GM18526 (cell line): Measurements from ENCODE around the gene ARSA.
A peak's percentile ranks its signal among the peaks of the same experiment; 100 is the strongest.

Experiments
- POLR2A ChIP-seq: IDR thresholded peaks from 3 replicates; pipeline ENCODE4 v1.6.1; 2011; ENCODE audit not compliant: insufficient read length; ENCODE audit errors: extremely low read depth

The ARSA gene

DNA sequence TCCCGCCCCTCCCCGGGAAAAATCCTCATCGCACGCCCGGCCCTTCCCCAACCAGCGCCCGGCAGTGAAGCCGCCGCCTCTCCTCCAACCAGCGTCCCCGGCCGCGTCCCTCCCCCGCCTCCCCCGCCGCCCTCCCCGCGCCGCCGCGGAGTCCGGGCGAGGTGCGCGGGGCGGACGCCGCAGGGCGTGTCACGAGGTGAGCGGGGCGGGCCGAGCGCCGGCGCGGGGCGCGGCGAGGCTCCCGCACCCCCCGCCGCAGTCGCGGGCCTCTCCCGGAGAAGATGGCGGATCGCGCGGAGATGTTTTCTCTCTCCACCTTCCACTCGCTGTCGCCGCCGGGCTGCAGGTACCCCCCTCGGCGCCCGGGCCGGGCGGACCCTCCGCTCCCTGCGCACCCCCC, 27.4 kb downstream of the ARSA start, which contains the start of gene MAPK8IP2:
TSS of gene MAPK8IP2 (plus strand) at position 256 of the 400 bp plus-strand sequence. CDS start at position 282, 26 bp downstream.
- TF ChIP-seq POLR2A = no peak

DNA sequence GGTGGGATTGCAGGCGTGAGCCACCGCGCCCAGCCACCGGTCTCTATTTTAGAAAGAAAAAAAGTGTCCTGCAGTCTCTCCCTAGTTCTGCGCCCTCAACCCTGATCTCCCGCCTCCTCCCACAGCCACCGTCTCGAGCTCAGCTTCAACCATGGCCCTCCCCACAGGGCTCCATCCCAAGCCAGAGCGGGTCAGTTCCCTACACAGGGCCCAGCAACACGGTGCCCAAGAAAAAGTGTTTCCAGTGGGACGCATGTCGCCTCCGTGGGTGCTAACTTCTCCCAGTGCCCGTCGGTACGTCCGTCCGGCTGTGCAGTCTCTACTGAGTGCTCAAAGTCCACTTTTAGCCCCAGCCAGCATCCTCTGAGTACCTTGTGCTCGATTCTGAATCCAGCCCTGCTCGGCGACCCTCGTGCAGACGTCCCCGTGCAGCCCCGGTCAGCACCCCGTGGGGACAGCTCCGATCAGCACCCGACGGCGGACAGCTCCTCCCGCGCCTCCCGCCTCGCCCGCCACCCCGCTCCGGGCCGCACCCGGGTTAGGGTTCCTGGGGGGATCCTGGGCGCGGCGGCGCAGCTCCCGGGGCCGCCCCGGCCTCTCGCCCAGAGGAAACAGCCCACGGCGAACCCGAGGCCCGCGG, 28.0 kb downstream of the ARSA start:
- no peak for TF ChIP-seq POLR2A

DNA sequence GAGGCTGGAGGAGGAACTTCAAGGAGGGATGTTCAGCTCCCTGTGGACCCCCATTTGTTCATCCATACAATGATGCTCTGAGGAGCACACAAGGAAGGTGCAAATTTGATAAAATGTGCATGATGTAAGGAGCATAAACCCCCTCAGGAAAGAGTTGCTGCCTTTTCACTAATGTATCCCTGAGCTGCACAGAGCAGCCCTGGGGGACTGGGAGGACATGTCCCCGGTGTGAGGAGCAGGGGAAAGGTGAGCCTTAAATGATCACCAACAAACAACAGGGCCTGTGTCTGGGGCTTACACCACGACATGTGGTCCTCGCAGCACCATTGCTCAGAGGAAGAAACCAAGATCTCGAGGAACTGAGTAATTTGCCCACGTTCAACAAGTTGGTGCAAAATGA, 30.9 kb downstream of the ARSA start:
- TF ChIP-seq POLR2A = no peak

DNA sequence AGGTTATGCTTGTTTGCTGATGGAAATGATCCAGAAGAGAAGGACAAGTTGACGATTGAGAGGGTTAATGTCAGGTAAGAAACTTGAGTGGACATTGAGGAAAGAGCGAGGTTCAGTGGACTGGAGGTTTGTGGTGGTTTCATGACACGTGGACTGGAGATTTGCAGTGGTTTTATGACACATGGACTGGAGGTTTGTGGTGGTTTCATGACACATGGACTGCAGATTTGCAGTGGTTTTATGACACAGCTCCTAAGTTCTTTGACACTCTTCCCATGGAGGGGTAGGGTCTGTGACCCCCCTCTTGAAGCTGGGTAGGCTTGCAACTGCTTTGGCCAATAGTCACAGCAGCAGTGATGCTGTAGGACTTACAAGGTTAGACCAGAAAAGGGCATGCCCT, 32.8 kb downstream of the ARSA start:
- no peak for TF ChIP-seq POLR2A

DNA sequence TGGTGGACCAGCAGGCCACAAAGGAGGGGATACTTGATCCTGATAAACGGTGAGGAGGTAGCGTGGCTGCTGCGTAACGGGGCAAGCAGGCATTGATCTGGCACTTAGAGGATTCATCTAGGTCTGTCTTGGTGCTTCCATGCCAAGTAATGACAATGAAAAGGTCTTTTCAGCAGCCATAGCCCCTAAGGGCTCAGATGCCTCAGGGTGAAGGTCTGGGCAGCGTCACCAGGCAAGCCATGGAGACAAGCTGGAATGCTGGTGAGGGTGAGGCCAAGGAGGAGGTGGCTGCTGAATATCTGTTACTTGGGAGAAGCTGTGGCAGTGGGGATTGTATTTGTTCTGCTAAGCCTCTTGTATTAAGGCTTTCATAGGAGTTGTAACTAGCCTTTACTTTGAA, 40.5 kb downstream of the ARSA start:
- no peak for TF ChIP-seq POLR2A

DNA sequence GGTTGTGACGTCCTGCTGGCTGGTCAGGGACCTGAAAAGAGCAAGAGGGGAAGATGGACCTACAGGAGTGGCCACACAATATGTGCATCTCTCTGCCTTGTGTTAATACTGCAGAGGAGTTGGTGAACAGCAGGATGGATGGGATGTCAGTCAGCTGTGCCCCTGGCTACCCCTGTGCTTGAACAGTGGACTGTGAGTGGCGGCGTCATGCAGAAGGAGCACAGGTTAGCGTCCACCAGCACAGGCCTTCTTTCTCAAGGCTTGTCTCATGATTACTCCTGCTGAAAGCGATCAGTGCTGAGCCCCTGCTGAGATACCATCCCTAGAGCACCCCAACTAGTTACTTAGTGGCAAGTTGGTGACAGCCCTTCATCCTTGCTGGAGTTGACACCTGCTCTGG, 41.5 kb downstream of the ARSA start:
- TF ChIP-seq POLR2A = no peak

DNA sequence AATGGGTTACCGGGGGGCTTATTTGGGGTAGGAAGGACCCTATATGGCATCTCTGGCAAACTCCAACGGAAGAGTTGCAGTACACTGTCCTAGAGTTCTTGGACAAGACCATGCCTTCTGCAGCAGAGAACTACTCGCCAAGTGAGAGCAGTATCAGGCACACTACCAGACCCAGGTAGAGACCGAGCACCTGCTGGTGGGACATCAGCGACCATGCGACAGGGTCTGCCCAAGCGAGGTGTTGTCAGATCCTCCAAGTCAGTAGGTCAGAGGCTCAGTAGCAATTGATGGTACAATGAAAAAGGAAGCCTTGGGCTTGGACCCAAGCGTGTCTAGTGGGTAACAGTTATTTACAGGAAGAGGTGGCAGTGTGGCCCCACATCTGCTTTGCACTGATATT, 42.2 kb downstream of the ARSA start:
- no peak for TF ChIP-seq POLR2A

DNA sequence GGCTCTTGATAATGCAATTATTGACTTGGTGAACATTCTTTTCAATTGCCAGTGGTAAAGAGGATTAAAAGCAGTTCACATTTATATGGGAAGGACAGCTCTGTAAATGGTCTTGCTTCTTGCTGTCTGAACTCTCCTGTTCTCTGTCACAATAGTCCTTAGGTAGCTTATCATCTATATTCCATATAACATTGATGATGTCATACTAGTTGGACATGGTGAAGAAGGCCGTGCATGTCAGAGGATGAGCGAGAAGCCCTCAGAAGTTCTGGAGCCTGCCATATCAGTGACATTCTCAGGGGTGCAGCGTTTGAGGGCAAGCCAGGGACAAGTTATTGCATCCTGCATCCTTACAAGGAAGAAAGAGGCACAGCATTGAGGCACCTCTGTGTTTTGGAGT, 42.7 kb downstream of the ARSA start:
- TF ChIP-seq POLR2A = no peak

DNA sequence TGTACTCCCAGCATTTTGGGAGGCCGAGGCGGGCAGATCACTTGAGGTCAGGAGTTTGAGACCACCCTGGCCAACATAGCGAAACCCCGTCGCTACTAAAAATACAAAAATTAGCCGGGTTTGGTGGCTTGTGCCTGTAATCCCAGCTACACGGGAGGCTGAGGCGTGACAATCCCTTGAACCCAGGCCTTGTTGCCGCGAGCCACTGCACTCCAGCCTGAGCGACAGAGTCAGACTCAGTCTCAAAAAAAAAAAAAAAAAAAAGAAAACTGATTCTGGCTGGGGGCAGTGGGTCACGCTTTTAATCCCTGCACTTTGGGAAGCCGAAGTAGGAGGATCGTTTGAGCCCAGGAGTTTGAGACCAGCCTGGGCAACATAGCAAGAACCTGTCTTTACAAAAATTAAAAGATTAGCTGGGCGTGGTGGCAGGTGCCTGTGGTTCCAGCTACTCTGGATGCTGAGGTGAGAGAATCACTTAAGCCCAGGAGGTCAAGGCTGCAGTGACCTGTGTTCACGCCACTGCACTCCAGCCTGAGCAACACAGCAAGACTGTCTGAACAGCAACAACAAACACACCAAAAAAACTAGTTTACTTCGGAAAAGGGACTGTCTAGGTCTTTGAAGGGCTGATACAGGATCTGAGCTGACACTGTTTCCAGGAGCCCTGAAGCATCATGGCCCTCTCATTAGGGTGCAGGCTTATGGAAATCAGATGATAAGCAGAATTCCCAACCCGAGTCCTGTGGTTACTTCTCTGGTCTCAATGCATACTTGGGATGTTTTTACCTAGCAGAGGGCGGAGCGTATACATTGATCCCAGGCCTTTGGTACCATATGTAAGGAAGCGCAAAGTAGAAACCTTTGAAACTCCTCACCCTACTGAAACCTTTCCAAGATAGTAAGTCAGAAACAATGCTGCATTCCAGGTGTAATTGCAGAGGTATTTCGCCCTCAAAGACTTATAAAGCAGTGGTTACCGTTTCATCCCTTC, 43.6 kb downstream of the ARSA start:
- TF ChIP-seq POLR2A = no peak

DNA sequence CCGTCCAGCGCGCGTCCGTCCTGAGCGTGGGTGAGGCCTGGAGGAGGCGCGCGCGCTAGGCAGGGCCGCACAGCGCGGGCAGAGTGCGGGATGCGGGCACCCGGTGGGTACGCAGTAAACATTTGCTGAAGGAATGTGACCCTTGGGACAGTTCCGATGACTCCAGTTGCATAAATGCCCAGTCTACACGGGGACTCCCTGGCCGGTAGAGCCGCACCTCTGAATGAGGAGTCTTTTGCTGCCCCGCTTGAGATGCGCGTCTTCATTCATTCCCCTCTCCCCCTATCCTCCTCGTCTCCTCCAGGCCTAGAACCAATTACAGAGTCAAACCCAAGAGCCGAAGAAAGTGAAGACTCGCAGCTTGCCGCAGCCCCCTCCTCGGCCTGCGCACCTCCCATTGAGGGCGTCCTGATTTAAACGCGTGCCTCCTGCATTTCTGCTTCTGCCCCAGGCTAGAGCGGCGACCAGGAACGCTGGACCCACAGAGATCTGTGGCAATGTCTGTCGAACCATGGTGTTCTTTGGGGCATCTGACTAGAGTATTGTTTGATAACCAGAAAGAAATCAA, 44.6 kb downstream of the ARSA start:
- TF ChIP-seq POLR2A = peak; percentile 7

DNA sequence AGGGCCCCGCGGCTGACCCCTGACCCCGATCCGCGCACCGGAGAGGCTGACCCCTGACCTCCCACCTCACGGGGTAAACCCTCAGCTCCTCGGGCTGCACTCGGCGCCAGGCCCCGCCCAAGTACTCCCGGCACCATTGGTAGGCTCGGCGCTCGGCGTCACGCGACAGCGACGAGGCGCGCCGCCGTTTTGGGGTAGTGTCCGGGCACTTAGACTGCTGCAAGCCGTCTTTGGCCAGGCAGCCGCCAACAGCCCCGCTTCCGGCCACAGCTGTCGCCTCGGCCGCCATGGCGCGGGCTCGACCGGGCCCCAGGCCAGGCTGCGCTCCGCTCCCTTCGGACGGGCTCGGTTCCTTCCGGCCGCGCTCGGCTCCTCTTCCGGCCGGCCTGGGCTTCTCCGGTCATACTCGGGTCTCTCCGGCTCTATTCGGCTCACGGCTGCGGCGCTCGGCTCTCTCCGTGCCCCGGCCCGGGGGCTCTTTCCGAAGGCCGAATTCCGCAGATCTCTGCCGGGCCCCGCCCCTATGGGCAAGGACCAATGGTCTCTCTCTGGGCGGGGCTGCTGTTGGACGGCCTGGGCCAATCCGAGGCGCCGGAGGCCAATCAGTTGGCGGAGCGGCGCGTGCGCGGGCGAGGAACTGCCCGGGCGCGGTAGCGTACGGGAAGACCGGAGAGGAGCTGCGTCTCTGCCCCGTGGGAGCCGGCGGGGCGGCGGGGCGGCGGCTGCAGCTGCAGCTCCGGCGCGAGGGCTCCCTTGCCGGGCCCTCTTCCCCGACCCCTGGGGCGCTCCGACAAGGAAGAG, 45.3 kb downstream of the ARSA start, which contains the start of gene CHKB:
TSS of gene CHKB (minus strand) at position 357 of the 801 bp plus-strand sequence. CDS start at position 289, 68 bp downstream.
- TF ChIP-seq POLR2A = peak; percentile 75

DNA sequence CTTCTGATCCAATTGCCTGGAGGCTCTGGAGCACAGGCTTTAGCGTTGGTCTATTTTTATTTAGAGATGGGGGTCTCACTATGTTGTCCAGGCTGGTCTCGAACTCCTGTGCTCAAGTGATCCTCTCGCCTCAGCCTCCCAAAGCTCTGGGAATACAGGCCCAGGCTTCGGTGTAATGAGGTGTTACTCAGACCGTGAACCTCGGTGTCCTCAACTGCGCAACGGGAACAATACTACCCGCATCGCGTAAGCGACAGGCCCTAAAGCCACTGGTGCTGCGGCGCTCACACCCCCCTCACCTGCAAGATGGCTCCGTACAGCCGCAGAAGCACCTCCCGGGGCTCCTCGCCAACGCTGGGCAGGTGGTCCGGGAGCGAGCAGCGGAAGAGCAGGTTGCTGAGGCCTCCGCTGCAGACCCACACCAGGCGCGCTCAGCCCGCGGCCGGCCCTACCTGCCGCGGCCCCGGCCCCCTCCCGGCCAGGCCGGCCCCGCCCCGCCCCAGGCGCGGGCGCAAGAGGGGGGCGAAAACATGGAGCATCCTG, 45.9 kb downstream of the ARSA start:
- TF ChIP-seq POLR2A = no peak

DNA sequence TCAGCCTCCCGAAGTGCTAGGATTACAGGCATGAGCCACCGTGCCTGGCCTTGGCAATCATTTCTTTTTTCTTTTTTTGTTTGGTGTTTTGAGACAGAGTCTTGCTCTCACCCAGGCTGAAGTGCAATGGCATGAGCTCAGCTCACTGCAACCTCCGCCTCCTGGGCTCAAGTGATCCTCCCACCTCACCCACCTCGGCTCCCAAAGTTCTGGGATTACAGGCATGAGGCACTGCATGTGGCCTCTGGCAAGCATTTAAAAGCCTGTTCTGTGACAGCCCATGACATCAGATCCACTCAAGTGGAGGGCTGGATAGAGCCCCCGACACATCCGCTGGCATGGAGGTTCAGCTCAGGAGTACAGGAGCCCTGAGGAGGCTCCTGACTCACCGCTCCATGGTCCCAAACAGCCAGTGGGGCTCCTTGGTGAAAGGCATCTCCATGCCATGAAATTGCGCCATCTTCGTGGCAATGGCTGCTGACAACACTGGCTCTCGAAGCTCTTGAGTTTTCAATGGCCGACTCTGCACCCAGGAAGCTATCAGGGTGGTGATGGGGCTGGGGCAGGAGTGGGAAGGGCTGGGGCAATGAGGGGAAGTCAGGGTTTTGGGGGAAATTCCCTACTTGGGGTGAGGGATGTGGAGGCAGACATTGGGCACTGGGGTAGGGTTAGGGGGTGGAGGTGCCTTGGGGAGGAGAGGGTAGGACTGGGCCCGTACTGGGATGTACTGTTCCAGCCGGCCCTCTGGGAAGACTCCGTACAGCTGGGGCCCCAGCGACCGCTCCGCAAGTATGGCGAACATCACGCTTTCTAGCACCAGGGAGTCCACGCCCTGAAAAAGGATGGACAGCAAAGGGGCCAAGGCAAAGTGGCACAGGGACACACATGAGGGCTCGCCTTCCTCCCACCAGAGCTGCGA, 46.7 kb downstream of the ARSA start:
- no peak for TF ChIP-seq POLR2A

DNA sequence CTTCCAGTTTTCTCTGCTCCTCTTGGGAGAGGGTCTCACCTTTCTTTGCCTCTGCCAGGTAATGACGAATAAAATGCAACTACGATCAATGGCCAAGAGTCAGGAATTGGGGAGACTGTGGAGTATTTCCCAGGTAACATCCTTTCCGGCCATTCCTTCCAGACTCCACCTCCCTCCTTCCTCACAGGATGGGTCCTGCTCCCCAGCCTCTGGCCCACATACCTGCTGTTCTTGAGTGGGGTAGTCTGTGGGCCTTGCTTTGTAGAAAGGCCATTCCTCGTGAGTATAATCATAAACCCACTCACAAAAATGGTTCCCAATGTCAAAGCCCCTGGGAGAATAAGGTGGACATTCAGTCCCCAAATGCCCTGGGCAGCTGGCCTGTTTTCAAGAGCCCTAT, 48.2 kb downstream of the ARSA start:
- no peak for TF ChIP-seq POLR2A
